Measurements from ENCODE around the gene THAP3. TPM values are rescaled to one million over a fixed set of nuclear protein-coding genes. Genes with fewer than 3 reads are reported as not detected.

THAP3 gene
- total and polyA plus RNA-seq, 12 donors, result 6.8 to 27.6 (median 12.1) TPM

- DNase-seq, result no peak
- no peak for ATAC-seq
- 94% methylated on average over 7 of the region's 7 CpGs for WGBS, 2 donors
- no peaks in the 10 kb centered on the region for H3K9me3 ChIP-seq
- H3K4me3 ChIP-seq, result no peak overlapping the region
- no peaks in the 10 kb centered on the region for H3K4me1 ChIP-seq
- intact Hi-C loops (cut with DNase I), result loop anchor here in 6 of 10 donors (5.0 to 10.0 kb wide), 3 partner anchors 93 to 160 kb away; partner anchors contain the start of gene NOL9 (in 4 of the 6)
- H3K27ac ChIP-seq, result no peak overlapping the region
- TF ChIP-seq CTCF (IDR thresholded peaks at IDR 0.05), result no peak
- peaks cover 0 to 76% (median 43%) of the 10 kb centered on the region in 9 donors for H3K36me3 ChIP-seq
- no peaks in the 10 kb centered on the region for H3K27me3 ChIP-seq
Observed at GRCh38 chr1:6645018-6645417, 20.4 kb downstream of the THAP3 start.

GRCh38 chr1:6646499-6647148 is 22.0 kb downstream of the THAP3 start:
- H3K4me1 ChIP-seq, result no peaks in the 10 kb centered on the region
- peak; percentile 14 to 68 (median 44) for ATAC-seq
- intact Hi-C loops (cut with DNase I), result loop anchor here in 6 of 10 donors (1.0 to 10.0 kb wide), 4 partner anchors 94 to 162 kb away; partner anchors contain the start of gene NOL9 (in 4 of the 6)
- H3K27me3 ChIP-seq, result no peaks in the 10 kb centered on the region
- 54 to 63% methylated on average over 9 to 10 of the region's 10 CpGs for WGBS, 2 donors
- peaks cover 0 to 80% (median 35%) of the 10 kb centered on the region in 9 donors for H3K36me3 ChIP-seq
- no peak overlapping the region for H3K4me3 ChIP-seq
- TF ChIP-seq CTCF (IDR thresholded peaks at IDR 0.05), result peak; percentile 32 to 72 (median 65)
- H3K27ac ChIP-seq, result no peak overlapping the region
- no peaks in the 10 kb centered on the region for H3K9me3 ChIP-seq
- DNase-seq, result no peak

GRCh38 chr1:6648556-6648955 is 23.9 kb downstream of the THAP3 start:
- DNase-seq, result no peak
- Histone ChIP-seq H3K27ac (no peak overlapping the region), H3K4me3 (no peak overlapping the region), H3K4me1 (no peaks in the 10 kb centered on the region), H3K36me3 (peaks cover 0 to 80% (median 36%) of the 10 kb centered on the region in 9 donors), H3K9me3 (no peaks in the 10 kb centered on the region), H3K27me3 (no peaks in the 10 kb centered on the region)
- no peak for ATAC-seq
- 93 to 96% methylated on average over 6 of the region's 6 CpGs for WGBS, 2 donors
- intact Hi-C loops (cut with DNase I), result loop anchor here in 6 of 10 donors (5.0 to 10.0 kb wide), 3 partner anchors 96 to 164 kb away; partner anchors contain the start of gene NOL9 (in 4 of the 6)
- no peak for TF ChIP-seq CTCF (IDR thresholded peaks at IDR 0.05)

- 87 to 92% methylated on average over 17 of the region's 17 CpGs for WGBS, 2 donors
- intact Hi-C loops (cut with DNase I), result loop anchor here in 1 of 10 donors (10.0 kb wide), 1 partner anchor 497 kb away; no protein-coding TSS in a partner anchor
- Histone ChIP-seq H3K27me3 (no peaks in the 10 kb centered on the region), H3K9me3 (no peaks in the 10 kb centered on the region), H3K36me3 (peaks cover 0 to 66% (median 20%) of the 10 kb centered on the region in 9 donors), H3K27ac (no peak overlapping the region), H3K4me3 (no peak overlapping the region), H3K4me1 (peaks cover 0 to 5% (median 0%) of the 10 kb centered on the region in 9 donors)
- TF ChIP-seq CTCF (IDR thresholded peaks at IDR 0.05), result no peak
- DNase-seq (no peak), ATAC-seq (no peak)
Observed at GRCh38 chr1:6651909-6652308, 27.2 kb downstream of the THAP3 start.

Measured in heart right ventricle (tissue), 16 donors.